Measurements from ENCODE around the gene MCTP1.

Gene MCTP1

GRCh38 chr5:94700592-94700991, 584.3 kb downstream of the MCTP1 start:
- DNase-seq (ENCODE audit: low read depth, low spot score): no peak
- Histone ChIP-seq H3K4me1 (ENCODE audit: control insufficient read depth, insufficient read depth, low read length) (no peaks in the 10 kb centered on the region), H3K4me3 (ENCODE audit: low read length) (no peak overlapping the region), H3K9me3 (ENCODE audit: control insufficient read depth, insufficient read depth, low read length) (no peaks in the 10 kb centered on the region), H3K36me3 (ENCODE audit: control insufficient read depth, insufficient read depth, low read length) (no peaks in the 10 kb centered on the region), H3K27me3 (ENCODE audit: control insufficient read depth, insufficient read depth, low read length) (no peaks in the 10 kb centered on the region), H3K27ac (ENCODE audit: low read length) (no peak overlapping the region)
- no CpG with 5 or more reads among the region's 1 CpG for WGBS (ENCODE audit: insufficient coverage, insufficient read length)

- no peaks in the 10 kb centered on the region for H3K27me3 ChIP-seq (ENCODE audit: control insufficient read depth, insufficient read depth, low read length)
- no peak overlapping the region for H3K27ac ChIP-seq (ENCODE audit: low read length)
- no peaks in the 10 kb centered on the region for H3K9me3 ChIP-seq (ENCODE audit: control insufficient read depth, insufficient read depth, low read length)
- no peaks in the 10 kb centered on the region for H3K36me3 ChIP-seq (ENCODE audit: control insufficient read depth, insufficient read depth, low read length)
- H3K4me1 ChIP-seq (ENCODE audit: control insufficient read depth, insufficient read depth, low read length): no peaks in the 10 kb centered on the region
- no peak overlapping the region for H3K4me3 ChIP-seq (ENCODE audit: low read length)
- no CpG with 5 or more reads among the region's 2 CpGs for WGBS (ENCODE audit: insufficient coverage, insufficient read length)
- DNase-seq (ENCODE audit: low read depth, low spot score): no peak
These were observed 585.3 kb downstream of the MCTP1 start for GRCh38 chr5:94699562-94699961.

- H3K27me3 ChIP-seq (ENCODE audit: control insufficient read depth, insufficient read depth, low read length): no peaks in the 10 kb centered on the region
- no peaks in the 10 kb centered on the region for H3K9me3 ChIP-seq (ENCODE audit: control insufficient read depth, insufficient read depth, low read length)
- no peaks in the 10 kb centered on the region for H3K4me1 ChIP-seq (ENCODE audit: control insufficient read depth, insufficient read depth, low read length)
- H3K36me3 ChIP-seq (ENCODE audit: control insufficient read depth, insufficient read depth, low read length): no peaks in the 10 kb centered on the region
- H3K4me3 ChIP-seq (ENCODE audit: low read length): no peak overlapping the region
- no peak overlapping the region for H3K27ac ChIP-seq (ENCODE audit: low read length)
- DNase-seq (ENCODE audit: low read depth, low spot score): no peak
- no CpG with 5 or more reads among the region's 5 CpGs for WGBS (ENCODE audit: insufficient coverage, insufficient read length)
These were observed 586.7 kb downstream of the MCTP1 start for GRCh38 chr5:94698197-94698596.

- no peak for DNase-seq (ENCODE audit: low read depth, low spot score)
- WGBS (ENCODE audit: insufficient coverage, insufficient read length): no CpG with 5 or more reads among the region's 2 CpGs
- no peaks in the 10 kb centered on the region for H3K9me3 ChIP-seq (ENCODE audit: control insufficient read depth, insufficient read depth, low read length)
- H3K4me1 ChIP-seq (ENCODE audit: control insufficient read depth, insufficient read depth, low read length): no peaks in the 10 kb centered on the region
- no peaks in the 10 kb centered on the region for H3K36me3 ChIP-seq (ENCODE audit: control insufficient read depth, insufficient read depth, low read length)
- H3K4me3 ChIP-seq (ENCODE audit: low read length): no peak overlapping the region
- H3K27ac ChIP-seq (ENCODE audit: low read length): no peak overlapping the region
- H3K27me3 ChIP-seq (ENCODE audit: control insufficient read depth, insufficient read depth, low read length): no peaks in the 10 kb centered on the region
These were observed 590.2 kb downstream of the MCTP1 start for GRCh38 chr5:94694671-94695070.

- no peak for DNase-seq (ENCODE audit: low read depth, low spot score)
- no CpG with 5 or more reads among the region's 1 CpG for WGBS (ENCODE audit: insufficient coverage, insufficient read length)
- H3K27me3 ChIP-seq (ENCODE audit: control insufficient read depth, insufficient read depth, low read length): no peaks in the 10 kb centered on the region
- no peaks in the 10 kb centered on the region for H3K36me3 ChIP-seq (ENCODE audit: control insufficient read depth, insufficient read depth, low read length)
- H3K4me3 ChIP-seq (ENCODE audit: low read length): no peak overlapping the region
- H3K27ac ChIP-seq (ENCODE audit: low read length): no peak overlapping the region
- no peaks in the 10 kb centered on the region for H3K9me3 ChIP-seq (ENCODE audit: control insufficient read depth, insufficient read depth, low read length)
- H3K4me1 ChIP-seq (ENCODE audit: control insufficient read depth, insufficient read depth, low read length): no peaks in the 10 kb centered on the region
These were observed 591.0 kb downstream of the MCTP1 start for GRCh38 chr5:94693845-94694370.

GRCh38 chr5:94693043-94693822, 591.7 kb downstream of the MCTP1 start:
- no CpG with 5 or more reads among the region's 5 CpGs for WGBS (ENCODE audit: insufficient coverage, insufficient read length)
- no peak overlapping the region for H3K27ac ChIP-seq (ENCODE audit: low read length)
- DNase-seq (ENCODE audit: low read depth, low spot score): no peak
- no peak overlapping the region for H3K4me3 ChIP-seq (ENCODE audit: low read length)
- H3K9me3 ChIP-seq (ENCODE audit: control insufficient read depth, insufficient read depth, low read length): no peaks in the 10 kb centered on the region
- no peaks in the 10 kb centered on the region for H3K36me3 ChIP-seq (ENCODE audit: control insufficient read depth, insufficient read depth, low read length)
- no peaks in the 10 kb centered on the region for H3K27me3 ChIP-seq (ENCODE audit: control insufficient read depth, insufficient read depth, low read length)
- H3K4me1 ChIP-seq (ENCODE audit: control insufficient read depth, insufficient read depth, low read length): no peaks in the 10 kb centered on the region

- no CpG with 5 or more reads among the region's 3 CpGs for WGBS (ENCODE audit: insufficient coverage, insufficient read length)
- H3K27ac ChIP-seq (ENCODE audit: low read length): no peak overlapping the region
These were observed 592.3 kb downstream of the MCTP1 start for GRCh38 chr5:94692581-94692980.

GRCh38 chr5:94691949-94692348, 592.9 kb downstream of the MCTP1 start:
- Histone ChIP-seq H3K27ac (ENCODE audit: low read length) (no peak overlapping the region), H3K27me3 (ENCODE audit: control insufficient read depth, insufficient read depth, low read length) (no peaks in the 10 kb centered on the region), H3K4me3 (ENCODE audit: low read length) (no peak overlapping the region), H3K4me1 (ENCODE audit: control insufficient read depth, insufficient read depth, low read length) (no peaks in the 10 kb centered on the region), H3K36me3 (ENCODE audit: control insufficient read depth, insufficient read depth, low read length) (no peaks in the 10 kb centered on the region), H3K9me3 (ENCODE audit: control insufficient read depth, insufficient read depth, low read length) (no peaks in the 10 kb centered on the region)
- DNase-seq (ENCODE audit: low read depth, low spot score): no peak
- WGBS (ENCODE audit: insufficient coverage, insufficient read length): no CpG with 5 or more reads among the region's 4 CpGs

More at GRCh38 chr5:94692581-94692980, 592.3 kb downstream of the MCTP1 start:
- H3K4me1 ChIP-seq (ENCODE audit: control insufficient read depth, insufficient read depth, low read length): no peaks in the 10 kb centered on the region
- DNase-seq (ENCODE audit: low read depth, low spot score): no peak
- H3K36me3 ChIP-seq (ENCODE audit: control insufficient read depth, insufficient read depth, low read length): no peaks in the 10 kb centered on the region
- H3K27me3 ChIP-seq (ENCODE audit: control insufficient read depth, insufficient read depth, low read length): no peaks in the 10 kb centered on the region
- H3K4me3 ChIP-seq (ENCODE audit: low read length): no peak overlapping the region
- no peaks in the 10 kb centered on the region for H3K9me3 ChIP-seq (ENCODE audit: control insufficient read depth, insufficient read depth, low read length)

- Histone ChIP-seq H3K36me3 (ENCODE audit: control insufficient read depth, insufficient read depth, low read length) (no peaks in the 10 kb centered on the region), H3K4me1 (ENCODE audit: control insufficient read depth, insufficient read depth, low read length) (no peaks in the 10 kb centered on the region), H3K4me3 (ENCODE audit: low read length) (no peak overlapping the region), H3K27me3 (ENCODE audit: control insufficient read depth, insufficient read depth, low read length) (no peaks in the 10 kb centered on the region), H3K27ac (ENCODE audit: low read length) (no peak overlapping the region), H3K9me3 (ENCODE audit: control insufficient read depth, insufficient read depth, low read length) (no peaks in the 10 kb centered on the region)
- DNase-seq (ENCODE audit: low read depth, low spot score): no peak
- no CpG with 5 or more reads among the region's 1 CpG for WGBS (ENCODE audit: insufficient coverage, insufficient read length)
These were observed 593.6 kb downstream of the MCTP1 start for GRCh38 chr5:94691291-94691690.

- H3K27me3 ChIP-seq (ENCODE audit: control insufficient read depth, insufficient read depth, low read length): no peaks in the 10 kb centered on the region
- H3K36me3 ChIP-seq (ENCODE audit: control insufficient read depth, insufficient read depth, low read length): no peaks in the 10 kb centered on the region
- no peaks in the 10 kb centered on the region for H3K4me1 ChIP-seq (ENCODE audit: control insufficient read depth, insufficient read depth, low read length)
- H3K4me3 ChIP-seq (ENCODE audit: low read length): no peak overlapping the region
- no peak overlapping the region for H3K27ac ChIP-seq (ENCODE audit: low read length)
- WGBS (ENCODE audit: insufficient coverage, insufficient read length): no CpG with 5 or more reads among the region's 2 CpGs
- DNase-seq (ENCODE audit: low read depth, low spot score): no peak
- H3K9me3 ChIP-seq (ENCODE audit: control insufficient read depth, insufficient read depth, low read length): no peaks in the 10 kb centered on the region
These were observed 594.1 kb downstream of the MCTP1 start for GRCh38 chr5:94690778-94691177.

- H3K27me3 ChIP-seq (ENCODE audit: control insufficient read depth, insufficient read depth, low read length): no peaks in the 10 kb centered on the region
- no peaks in the 10 kb centered on the region for H3K36me3 ChIP-seq (ENCODE audit: control insufficient read depth, insufficient read depth, low read length)
- no peak overlapping the region for H3K27ac ChIP-seq (ENCODE audit: low read length)
- H3K4me3 ChIP-seq (ENCODE audit: low read length): no peak overlapping the region
- H3K9me3 ChIP-seq (ENCODE audit: control insufficient read depth, insufficient read depth, low read length): no peaks in the 10 kb centered on the region
- no peak for DNase-seq (ENCODE audit: low read depth, low spot score)
- H3K4me1 ChIP-seq (ENCODE audit: control insufficient read depth, insufficient read depth, low read length): no peaks in the 10 kb centered on the region
These were observed 595.0 kb downstream of the MCTP1 start for GRCh38 chr5:94689908-94690307.
